Mucosa of descending colon (tissue), 3 donors: Measurements from ENCODE around the gene CDON. TPM values are rescaled to one million over a fixed set of nuclear protein-coding genes. Genes with fewer than 3 reads are reported as not detected.

Source experiments
- ATAC-seq: fragments of 200-7000 bp; cut with Tn5 transposase; one replicate; pipeline ENCODE4 v1.9.1; 2020; ENCODE audit warnings: mild to moderate bottlenecking, moderate library complexity
- DNase-seq, 3 donors: peaks; one replicate each; pipeline ENCODE4 v3.0.0-alpha.2; 2020
- H3K36me3 ChIP-seq: fragments of 200-600 bp; one replicate; pipeline ENCODE4 v1.8.0; 2021; ENCODE audit warnings: low read depth, mild to moderate bottlenecking
- H3K4me1 ChIP-seq: fragments of 200-600 bp; one replicate; pipeline ENCODE4 v1.8.0; 2021; ENCODE audit warnings: low read depth, mild to moderate bottlenecking
- H3K4me3 ChIP-seq: fragments of 200-600 bp; one replicate; pipeline ENCODE4 v1.8.0; 2021; ENCODE audit warnings: mild to moderate bottlenecking
- H3K9me3 ChIP-seq: fragments of 200-600 bp; one replicate; pipeline ENCODE4 v1.8.0; 2021; ENCODE audit warnings: mild to moderate bottlenecking
- CTCF ChIP-seq: fragments of 200-600 bp; IDR thresholded peaks from one replicate; pipeline ENCODE4 v1.8.0; 2022; ENCODE audit warnings: antibody characterized with exemption, mild to moderate bottlenecking
- intact Hi-C, 2 donors: fragments of 100-400 bp; cut with DNase I in 1 of 2; cut with micrococcal nuclease in 1 of 2; formaldehyde crosslinking; loops; one replicate each; pipeline versions ENCODE4 v1.11.0 to v1.11.1; 2022; cut with DNase I, micrococcal nuclease
- total RNA-seq, 3 donors: library from RNA; stranded (reverse); fragmentation: NEBNext Ultra II Directional in 2 of 3; extraction: Animal tissue kit (Norgen Biotek cat#: 25700) in 2 of 3; gene quantifications; one replicate each; pipeline versions ENCODE4 v1.2.1 to v1.2.4, GENCODE V29; 2021 to 2023
- donor health status: DM: no; HTN: no; CAD: no; lungs with moderate emphysema.
- donor health status: DM: no; HTN: no; CAD: no.
- donor health status: DM: no; HTN: yes; CAD: no.

Gene CDON
- total RNA-seq, 3 donors from 2014 or later = 3.8 to 91.6 (median 6.6) TPM

- Histone ChIP-seq H3K36me3 (no peaks in the 10 kb centered on the region), H3K4me3 (no peak overlapping the region), H3K9me3 (no peaks in the 10 kb centered on the region), H3K4me1 (no peaks in the 10 kb centered on the region)
- intact Hi-C loops = no loop called here
- no peak for TF ChIP-seq CTCF
- DNase-seq (no peak), ATAC-seq (no peak)
These were observed 86.5 kb downstream of the CDON start for GRCh38 chr11:125976156-125976555.

- intact Hi-C loops = no loop called here
- Histone ChIP-seq H3K4me1 (no peaks in the 10 kb centered on the region), H3K36me3 (no peaks in the 10 kb centered on the region), H3K4me3 (no peak overlapping the region), H3K9me3 (no peaks in the 10 kb centered on the region)
- ATAC-seq (no peak), DNase-seq (no peak)
- TF ChIP-seq CTCF = no peak
These were observed 87.0 kb downstream of the CDON start for GRCh38 chr11:125975634-125976033.

GRCh38 chr11:125974284-125974683, 88.4 kb downstream of the CDON start:
- DNase-seq (no peak), ATAC-seq (no peak)
- TF ChIP-seq CTCF = no peak
- no peaks in the 10 kb centered on the region for H3K9me3 ChIP-seq
- H3K4me1 ChIP-seq = no peaks in the 10 kb centered on the region
- intact Hi-C loops = no loop called here
- no peak overlapping the region for H3K4me3 ChIP-seq
- H3K36me3 ChIP-seq = no peaks in the 10 kb centered on the region

GRCh38 chr11:125971618-125972017, 91.0 kb downstream of the CDON start:
- H3K4me1 ChIP-seq = no peaks in the 10 kb centered on the region
- TF ChIP-seq CTCF = no peak
- no peak overlapping the region for H3K4me3 ChIP-seq
- no peaks in the 10 kb centered on the region for H3K9me3 ChIP-seq
- H3K36me3 ChIP-seq = no peaks in the 10 kb centered on the region
- ATAC-seq = no peak
- DNase-seq = no peak
- intact Hi-C loops = no loop called here

GRCh38 chr11:125968354-125968753, 94.3 kb downstream of the CDON start:
- intact Hi-C loops = no loop called here
- Histone ChIP-seq H3K4me1 (no peaks in the 10 kb centered on the region), H3K9me3 (no peaks in the 10 kb centered on the region), H3K4me3 (no peak overlapping the region), H3K36me3 (no peaks in the 10 kb centered on the region)
- DNase-seq = no peak
- TF ChIP-seq CTCF = no peak
- ATAC-seq = peak; percentile 74

GRCh38 chr11:125967515-125967914, 95.2 kb downstream of the CDON start:
- Histone ChIP-seq H3K36me3 (no peaks in the 10 kb centered on the region), H3K9me3 (peaks cover 3% of the 10 kb centered on the region), H3K4me1 (no peaks in the 10 kb centered on the region), H3K4me3 (no peak overlapping the region)
- no peak for TF ChIP-seq CTCF
- intact Hi-C loops = no loop called here
- ATAC-seq = no peak
- DNase-seq = no peak
